Endodermal cell (in vitro differentiated cells): ENCODE measurements around the gene ELN. TPM values are rescaled to one million over a fixed set of nuclear protein-coding genes. Genes with fewer than 3 reads are reported as not detected.

Experiments
- DNase-seq: peaks from one replicate; pipeline ENCODE4 v3.0.0-alpha.2; 2017
- H3K27ac ChIP-seq: 2 replicates; pipeline ENCODE4 v1.5.1; 2013; ENCODE audit warnings: mild to moderate bottlenecking, low read depth, low read length, moderate library complexity
- H3K27me3 ChIP-seq: 2 replicates; pipeline ENCODE4 v1.6.1; 2013; ENCODE audit warnings: mild to moderate bottlenecking, low read length, moderate library complexity; ENCODE audit not compliant: insufficient read depth, control insufficient read depth, poor library complexity, severe bottlenecking
- H3K36me3 ChIP-seq: 2 replicates; pipeline ENCODE4 v1.7.0; 2013; ENCODE audit warnings: mild to moderate bottlenecking, low read length, moderate library complexity; ENCODE audit not compliant: control insufficient read depth, insufficient read depth
- H3K4me1 ChIP-seq: one replicate; pipeline ENCODE4 v1.7.0; 2013; ENCODE audit warnings: low read length; ENCODE audit not compliant: control insufficient read depth, insufficient read depth
- H3K4me3 ChIP-seq: 2 replicates; pipeline ENCODE4 v1.5.1; 2013; ENCODE audit warnings: mild to moderate bottlenecking, low read length, moderate library complexity
- H3K9ac ChIP-seq: 2 replicates; pipeline ENCODE4 v1.6.1; 2013; ENCODE audit warnings: mild to moderate bottlenecking, low read length, moderate library complexity; ENCODE audit not compliant: poor library complexity, severe bottlenecking; ENCODE audit errors: extremely low read depth
- H3K9me3 ChIP-seq: 2 replicates; pipeline ENCODE4 v1.6.1; 2013; ENCODE audit warnings: mild to moderate bottlenecking, low read length, moderate library complexity; ENCODE audit not compliant: control insufficient read depth
- H3K27ac Mint-ChIP-seq: 2 replicates; pipeline ENCODE4 v1.8.0; 2020; ENCODE audit warnings: mixed read lengths
- H3K27me3 Mint-ChIP-seq: 2 replicates; pipeline ENCODE4 v1.8.0; 2021; ENCODE audit warnings: mild to moderate bottlenecking, mixed read lengths; ENCODE audit not compliant: insufficient read depth
- H3K36me3 Mint-ChIP-seq: 2 replicates; pipeline ENCODE4 v1.8.0; 2020; ENCODE audit warnings: low read depth, mixed read lengths
- H3K4me1 Mint-ChIP-seq: 2 replicates; pipeline ENCODE4 v1.8.0; 2020; ENCODE audit warnings: mixed read lengths
- H3K4me3 Mint-ChIP-seq: 2 replicates; pipeline ENCODE4 v1.8.0; 2020; ENCODE audit warnings: mild to moderate bottlenecking, moderate library complexity, mixed read lengths
- H3K9me3 Mint-ChIP-seq: 2 replicates; pipeline ENCODE4 v1.8.0; 2020; ENCODE audit warnings: mild to moderate bottlenecking, mixed read lengths
- CTCF ChIP-seq: fragments of 200-600 bp; sonication (generic); conservative IDR thresholded peaks from 2 replicates; pipeline ENCODE4 v1.5.0; 2021; ENCODE audit warnings: antibody characterized with exemption, mild to moderate bottlenecking
- WGBS, 2 experiments: methylation state at CpG; one replicate each; pipeline versions ENCODE4 v1.1.5 to v1.1.7; 2013; ENCODE audit warnings: missing lambda C conversion rate in 2 of 2, mixed read lengths in 1 of 2; ENCODE audit not compliant: insufficient coverage in 1 of 2, insufficient read length in 1 of 2; 5-methylcytosine and 5-hydroxymethylcytosine counted together
- total RNA-seq, 2 donors: library from RNA; stranded (reverse); fragmentation: NEBNext Ultra II Directional in 1 of 2; extraction: Animal tissue kit (Norgen Biotek cat#: 25700) in 1 of 2; gene quantifications; 2 replicates in 1 of 2; 3 replicates in 1 of 2; pipeline ENCODE4 v1.2.1, GENCODE V29; 2021

ELN gene
- total RNA-seq, 2 donors from 2014 or later, result 0.70 to 1.6 TPM

GRCh38 chr7:74038194-74038961 lies 10.4 kb downstream of the ELN start:
- Mint-ChIP-seq H3K4me3 (no peak overlapping the region), H3K36me3 (no peaks in the 10 kb centered on the region), H3K27me3 (no peaks in the 10 kb centered on the region), H3K27ac (no peak overlapping the region), H3K9me3 (no peaks in the 10 kb centered on the region), H3K4me1 (peaks cover 7% of the 10 kb centered on the region)
- WGBS, 2 experiments, result 93 to 95% methylated on average over 12 to 16 of the region's 16 CpGs
- Histone ChIP-seq H3K4me3 (no peak overlapping the region), H3K27me3 (no peaks in the 10 kb centered on the region), H3K9ac (no peak overlapping the region), H3K27ac (no peak overlapping the region), H3K9me3 (no peaks in the 10 kb centered on the region), H3K4me1 (peaks cover 2% of the 10 kb centered on the region), H3K36me3 (no peaks in the 10 kb centered on the region)
- DNase-seq, result no peak
- TF ChIP-seq CTCF, result no peak

- Histone ChIP-seq H3K27me3 (no peaks in the 10 kb centered on the region), H3K4me1 (peaks cover 2% of the 10 kb centered on the region), H3K9ac (no peak overlapping the region), H3K27ac (no peak overlapping the region), H3K9me3 (no peaks in the 10 kb centered on the region), H3K36me3 (no peaks in the 10 kb centered on the region), H3K4me3 (no peak overlapping the region)
- no peaks in the 10 kb centered on the region for H3K36me3 Mint-ChIP-seq
- H3K27ac Mint-ChIP-seq, result no peak overlapping the region
- H3K4me3 Mint-ChIP-seq, result no peak overlapping the region
- H3K4me1 Mint-ChIP-seq, result peaks cover 13% of the 10 kb centered on the region
- WGBS, 2 experiments, result 90 to 96% methylated on average over 4 to 11 of the region's 11 CpGs
- no peaks in the 10 kb centered on the region for H3K9me3 Mint-ChIP-seq
- TF ChIP-seq CTCF, result no peak
- H3K27me3 Mint-ChIP-seq, result no peaks in the 10 kb centered on the region
- DNase-seq, result no peak
These were observed 11.4 kb downstream of the ELN start for GRCh38 chr7:74039337-74039736.

- H3K4me1 ChIP-seq, result peaks cover 2% of the 10 kb centered on the region
- Mint-ChIP-seq H3K36me3 (no peaks in the 10 kb centered on the region), H3K27ac (no peak overlapping the region), H3K4me1 (peaks cover 19% of the 10 kb centered on the region), H3K9me3 (no peaks in the 10 kb centered on the region), H3K27me3 (no peaks in the 10 kb centered on the region), H3K4me3 (no peak overlapping the region)
- H3K9me3 ChIP-seq, result no peaks in the 10 kb centered on the region
- 90 to 96% methylated on average over 12 to 13 of the region's 13 CpGs for WGBS, 2 experiments
- H3K4me3 ChIP-seq, result no peak overlapping the region
- DNase-seq, result no peak
- no peak overlapping the region for H3K27ac ChIP-seq
- no peak for TF ChIP-seq CTCF
- no peaks in the 10 kb centered on the region for H3K27me3 ChIP-seq
- no peak overlapping the region for H3K9ac ChIP-seq
- no peaks in the 10 kb centered on the region for H3K36me3 ChIP-seq
These were observed 12.3 kb downstream of the ELN start for GRCh38 chr7:74040101-74040790.
